Endothelial cell of umbilical vein (primary cell): ENCODE data around the gene ESPNL. TPM values are rescaled to one million over a fixed set of nuclear protein-coding genes. Genes with fewer than 3 reads are reported as not detected.

Experiments
- BruUV-seq: library from RNA; stranded (reverse); fragments of 400-500 nt; replicated peaks from 2 replicates; lab custom pipeline; 2021; lab: Mats Ljungman, UMichigan
- CTCF ChIA-PET: fragments of 300-600, 350-600 bp; sonication (Branson Sonifier 250); formaldehyde crosslinking; loops from one replicate; lab custom pipeline; 2021; ENCODE audit warnings: antibody characterized with exemption, inconsistent platforms; lab: Charles Lee
- POLR2A ChIA-PET: fragments of 300-600, 350-600 bp; sonication (Branson Sonifier 250); formaldehyde crosslinking; loops from one replicate; lab custom pipeline; 2021; ENCODE audit warnings: antibody characterized with exemption, inconsistent platforms; lab: Charles Lee
- DNase-seq: peaks from one replicate; pipeline ENCODE4 v3.0.0-alpha.2; 2011; ENCODE audit warnings: low read depth, low spot score
- FAIRE-seq: peaks from 2 replicates; lab custom pipeline; 2011; peaks lifted over from hg19 to GRCh38; lab: Jason Lieb, UNC
- H2AFZ ChIP-seq: 2 replicates; pipeline ENCODE4 v1.6.0; 2012; ENCODE audit warnings: low read depth, low read length, control low read depth, inconsistent platforms
- H3K27ac ChIP-seq: 2 replicates; pipeline ENCODE4 v1.5.1; 2011; ENCODE audit warnings: low read depth, mild to moderate bottlenecking, control low read depth, low read length, moderate library complexity; ENCODE audit not compliant: insufficient read depth
- H3K27me3 ChIP-seq, 2 experiments: 2 replicates each; pipeline versions ENCODE4 v1.6.0 to v1.6.1; 2011; ENCODE audit warnings: low read length in 2 of 2, mixed read lengths in 1 of 2; ENCODE audit not compliant: control insufficient read depth in 2 of 2, insufficient read depth in 2 of 2
- H3K36me3 ChIP-seq, 2 experiments: 2 replicates in 1 of 2; 3 replicates in 1 of 2; pipeline ENCODE4 v1.5.1; 2011; ENCODE audit warnings: low read length in 2 of 2, mild to moderate bottlenecking in 1 of 2, moderate library complexity in 1 of 2; ENCODE audit not compliant: control insufficient read depth in 2 of 2, insufficient read depth in 2 of 2; ENCODE audit errors: extremely low read depth in 1 of 2
- H3K4me1 ChIP-seq: 3 replicates; pipeline ENCODE4 v1.5.1; 2011; ENCODE audit warnings: mild to moderate bottlenecking, low read length; ENCODE audit not compliant: control insufficient read depth, insufficient read depth; ENCODE audit errors: extremely low read depth
- H3K4me2 ChIP-seq: 2 replicates; pipeline ENCODE4 v1.6.1; 2011; ENCODE audit warnings: low read length, control low read depth, mixed read lengths; ENCODE audit not compliant: insufficient read depth
- H3K4me3 ChIP-seq, 3 experiments: fragments of 200-600 bp in 1 of 3; sonication (generic), shearing (Covaris generic) in 1 of 3; replicated peaks in 1 of 3; 2 replicates each; pipeline ENCODE4 v1.5.1; 2011 to 2016; ENCODE audit warnings: control low read depth in 3 of 3, low read length in 3 of 3, mild to moderate bottlenecking in 2 of 3, inconsistent platforms in 1 of 3, low read depth in 1 of 3, moderate library complexity in 1 of 3; ENCODE audit not compliant: insufficient read depth in 1 of 3
- H3K79me2 ChIP-seq: 2 replicates; pipeline ENCODE4 v1.6.0; 2012; ENCODE audit warnings: low read length, inconsistent platforms; ENCODE audit not compliant: control insufficient read depth, insufficient read depth
- H3K9ac ChIP-seq: replicated peaks from 2 replicates; pipeline ENCODE3; 2011; ENCODE audit warnings: low read length, control low read depth; ENCODE audit not compliant: insufficient read depth; ENCODE audit errors: extremely low read depth
- H3K9me1 ChIP-seq: replicated peaks from 3 replicates; pipeline ENCODE4 v1.6.0; 2011; ENCODE audit warnings: mild to moderate bottlenecking, low read length; ENCODE audit not compliant: control insufficient read depth, insufficient read depth; ENCODE audit errors: extremely low read depth
- H3K9me3 ChIP-seq: replicated peaks from 2 replicates; pipeline ENCODE4 v1.5.1; 2012; ENCODE audit warnings: low read length, inconsistent platforms; ENCODE audit not compliant: control insufficient read depth, insufficient read depth
- H4K20me1 ChIP-seq: replicated peaks from 2 replicates; pipeline ENCODE3; 2011; ENCODE audit warnings: mild to moderate bottlenecking, low read length; ENCODE audit not compliant: control insufficient read depth, insufficient read depth; ENCODE audit errors: extremely low read depth
- EZH2 ChIP-seq: IDR thresholded peaks from 2 replicates; pipeline ENCODE4 v1.6.1; 2012; ENCODE audit warnings: borderline replicate concordance, low read depth, mild to moderate bottlenecking, moderate library complexity, low read length, inconsistent platforms; ENCODE audit not compliant: severe bottlenecking
- FOS ChIP-seq: IDR thresholded peaks from 2 replicates; pipeline ENCODE4 v1.6.1; 2011; ENCODE audit warnings: mild to moderate bottlenecking, low read length, moderate library complexity, borderline replicate concordance; ENCODE audit not compliant: insufficient read depth
- GATA2 ChIP-seq: IDR thresholded peaks from 2 replicates; pipeline ENCODE4 v1.7.0; 2011; ENCODE audit warnings: low read depth, mild to moderate bottlenecking, moderate library complexity, mixed read lengths, low read length; ENCODE audit not compliant: insufficient read length, insufficient read depth
- JUN ChIP-seq: IDR thresholded peaks from 2 replicates; pipeline ENCODE4 v1.6.1; 2011; ENCODE audit warnings: borderline replicate concordance, low read depth; ENCODE audit not compliant: insufficient read length, insufficient read depth
- MYC ChIP-seq: IDR thresholded peaks from one replicate; pipeline ENCODE4 v1.6.1; 2011; ENCODE audit warnings: mild to moderate bottlenecking, low read depth, low read length
- POLR2A ChIP-seq: IDR thresholded peaks from 2 replicates; pipeline ENCODE4 v1.6.1; 2012; ENCODE audit warnings: low read depth, mild to moderate bottlenecking, control low read depth, low read length
- POLR2AphosphoS5 ChIP-seq: IDR thresholded peaks from 2 replicates; pipeline ENCODE4 v1.6.1; 2012; ENCODE audit warnings: low read depth, mild to moderate bottlenecking, control low read depth, low read length, moderate library complexity; ENCODE audit not compliant: insufficient read depth
- dilution Hi-C: fragments of 300-500 bp; cut with MboI; formaldehyde crosslinking; loops from one replicate; pipeline ENCODE4 v1.15.0; 2019; ENCODE audit warnings: low sequenced_read_pairs; ENCODE audit not compliant: extremely low pct_ligation_motif_present
- intact Hi-C: fragments of 100-400 bp; cut with micrococcal nuclease; formaldehyde crosslinking; loops from one replicate; pipeline ENCODE4 v1.10.0; 2022
- polyA plus RNA-seq, 4 experiments: library from polyadenylated mRNA; depleted of rRNA in 3 of 4; stranded (reverse) in 3 of 4; unstranded in 1 of 4; fragments of >200 nt; gene quantifications; 2 replicates each; pipeline versions ENCODE4 v1.2.1 to v1.2.3, GENCODE V29; 2011 to 2012; ENCODE audit warnings: missing spikeins in 1 of 4
- total RNA-seq: library from RNA; stranded (reverse); gene quantifications from 2 replicates; pipeline ENCODE4 v1.2.3, GENCODE V29; 2021
- TF ChIP-seq, protein P1 (sequence below), 2 donors: IDR thresholded peaks; 1 replicate in 1 of 2; 2 replicates in 1 of 2; pipeline ENCODE4 v1.5.1; 2011; ENCODE audit warnings: low read length in 2 of 2, mild to moderate bottlenecking in 2 of 2, moderate library complexity in 2 of 2, control low read depth in 1 of 2, inconsistent platforms in 1 of 2, low read depth in 1 of 2; ENCODE audit not compliant: insufficient read depth in 1 of 2; ENCODE audit errors: extremely low read depth in 1 of 2
- TF ChIP-seq, protein P2 (sequence below): IDR thresholded peaks from 2 replicates; pipeline ENCODE4 v1.6.1; 2011; ENCODE audit not compliant: insufficient read depth, insufficient read length

The ESPNL gene
- total and polyA plus RNA-seq, 2 donors (not counting 3 experiments of a cell fraction or from before 2014, with no cell fraction given), result not detected

- CTCF ChIA-PET, result interaction anchor here (1.3 to 2.4 kb wide), 2 partner anchors 11 to 144 kb away, joined by 3 to 22 read pairs; no protein-coding TSS in a partner anchor
Measured at GRCh38 chr2:238119756-238120462, 19.8 kb downstream of the ESPNL start.

More at GRCh38 chr2:238119756-238120462, 19.8 kb downstream of the ESPNL start:
- TF ChIP-seq JUN (no peak), EZH2 (no peak), FOS (no peak), GATA2 (no peak), POLR2A (no peak), POLR2AphosphoS5 (no peak), MYC (no peak)
- TF ChIP-seq, protein P1, sequence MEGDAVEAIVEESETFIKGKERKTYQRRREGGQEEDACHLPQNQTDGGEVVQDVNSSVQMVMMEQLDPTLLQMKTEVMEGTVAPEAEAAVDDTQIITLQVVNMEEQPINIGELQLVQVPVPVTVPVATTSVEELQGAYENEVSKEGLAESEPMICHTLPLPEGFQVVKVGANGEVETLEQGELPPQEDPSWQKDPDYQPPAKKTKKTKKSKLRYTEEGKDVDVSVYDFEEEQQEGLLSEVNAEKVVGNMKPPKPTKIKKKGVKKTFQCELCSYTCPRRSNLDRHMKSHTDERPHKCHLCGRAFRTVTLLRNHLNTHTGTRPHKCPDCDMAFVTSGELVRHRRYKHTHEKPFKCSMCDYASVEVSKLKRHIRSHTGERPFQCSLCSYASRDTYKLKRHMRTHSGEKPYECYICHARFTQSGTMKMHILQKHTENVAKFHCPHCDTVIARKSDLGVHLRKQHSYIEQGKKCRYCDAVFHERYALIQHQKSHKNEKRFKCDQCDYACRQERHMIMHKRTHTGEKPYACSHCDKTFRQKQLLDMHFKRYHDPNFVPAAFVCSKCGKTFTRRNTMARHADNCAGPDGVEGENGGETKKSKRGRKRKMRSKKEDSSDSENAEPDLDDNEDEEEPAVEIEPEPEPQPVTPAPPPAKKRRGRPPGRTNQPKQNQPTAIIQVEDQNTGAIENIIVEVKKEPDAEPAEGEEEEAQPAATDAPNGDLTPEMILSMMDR (IDR thresholded peaks at IDR 0.05; ENCODE audit: extremely low read depth in 1 of 2, insufficient read depth in 1 of 2, low read depth in 1 of 2, low read length in 2 of 2), result no peak
- TF ChIP-seq, protein P2, sequence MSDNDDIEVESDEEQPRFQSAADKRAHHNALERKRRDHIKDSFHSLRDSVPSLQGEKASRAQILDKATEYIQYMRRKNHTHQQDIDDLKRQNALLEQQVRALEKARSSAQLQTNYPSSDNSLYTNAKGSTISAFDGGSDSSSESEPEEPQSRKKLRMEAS, result no peak
- no peak for DNase-seq
- no peaks in the 10 kb centered on the region for H3K79me2 ChIP-seq
- intact Hi-C loops (no loop called here), dilution Hi-C loops (no loop called here)
- no peak overlapping the region for H3K9ac ChIP-seq
- no peak overlapping the region for H3K4me3 ChIP-seq
- no peaks in the 10 kb centered on the region for H3K36me3 ChIP-seq
- H3K27ac ChIP-seq, result no peak overlapping the region
- FAIRE-seq, result no peak
- POLR2A ChIA-PET, result no interaction called here
- H3K9me1 ChIP-seq, result no peaks in the 10 kb centered on the region
- H3K4me1 ChIP-seq, result no peaks in the 10 kb centered on the region
- no peaks in the 10 kb centered on the region for H4K20me1 ChIP-seq
- H2AFZ ChIP-seq, result no peak overlapping the region
- BruUV-seq, result no TSS peak
- H3K9me3 ChIP-seq, result no peaks in the 10 kb centered on the region
- H3K27me3 ChIP-seq, result peaks cover 1 to 2% of the 10 kb centered on the region in 2 experiments
- no peak overlapping the region for H3K4me2 ChIP-seq
